Measurements from ENCODE around the gene TEX53. TPM values are rescaled to one million over a fixed set of nuclear protein-coding genes. Genes with fewer than 3 reads are reported as not detected.

Gene TEX53
- total and polyA plus RNA-seq, 2 of the 8 experiments (the other 6 are each of a cell fraction or from before 2014, with no cell fraction given) = not detected

DNA sequence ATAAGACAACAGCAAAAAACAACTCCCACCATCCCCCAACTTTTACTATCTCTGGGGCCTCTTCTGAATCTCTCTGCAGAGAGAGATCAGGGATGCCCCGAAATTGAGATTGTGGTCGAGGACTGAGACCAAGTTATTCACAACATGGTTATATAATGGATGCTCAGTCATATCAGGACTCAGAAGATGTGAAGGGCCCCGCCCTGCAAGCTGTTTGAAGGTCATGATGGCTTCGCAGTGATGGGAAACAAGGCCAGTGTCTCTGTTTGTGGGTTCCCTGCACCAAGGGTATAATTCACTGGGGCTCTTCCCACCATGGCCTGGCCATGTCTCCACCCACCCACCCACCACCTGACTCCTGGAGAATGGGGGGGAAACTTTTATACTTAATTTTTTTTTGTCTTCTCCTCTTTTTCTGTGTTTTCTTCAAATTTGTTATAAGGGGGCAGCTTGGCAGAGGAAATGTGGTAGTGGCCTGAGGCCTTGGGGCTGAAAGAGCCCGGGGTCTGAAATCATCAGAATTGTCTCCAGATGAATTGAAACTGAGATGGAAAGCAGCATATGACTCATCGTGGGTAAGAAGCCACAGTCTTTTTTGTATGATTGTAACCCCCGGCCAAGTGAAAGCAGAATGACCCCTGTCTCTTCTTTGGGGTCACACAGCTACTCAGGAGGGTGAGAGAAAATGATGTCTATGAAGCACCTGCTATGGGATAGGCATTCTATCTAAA is 39.4 kb upstream of the TEX53 start (continued):
- TF ChIP-seq, protein P1, sequence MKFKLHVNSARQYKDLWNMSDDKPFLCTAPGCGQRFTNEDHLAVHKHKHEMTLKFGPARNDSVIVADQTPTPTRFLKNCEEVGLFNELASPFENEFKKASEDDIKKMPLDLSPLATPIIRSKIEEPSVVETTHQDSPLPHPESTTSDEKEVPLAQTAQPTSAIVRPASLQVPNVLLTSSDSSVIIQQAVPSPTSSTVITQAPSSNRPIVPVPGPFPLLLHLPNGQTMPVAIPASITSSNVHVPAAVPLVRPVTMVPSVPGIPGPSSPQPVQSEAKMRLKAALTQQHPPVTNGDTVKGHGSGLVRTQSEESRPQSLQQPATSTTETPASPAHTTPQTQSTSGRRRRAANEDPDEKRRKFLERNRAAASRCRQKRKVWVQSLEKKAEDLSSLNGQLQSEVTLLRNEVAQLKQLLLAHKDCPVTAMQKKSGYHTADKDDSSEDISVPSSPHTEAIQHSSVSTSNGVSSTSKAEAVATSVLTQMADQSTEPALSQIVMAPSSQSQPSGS (IDR thresholded peaks at IDR 0.05; ENCODE audit: low read length) = no peak
- TF ChIP-seq HDAC2 (IDR thresholded peaks at IDR 0.05; ENCODE audit: borderline replicate concordance in 1 of 2, low read depth in 2 of 2, low read length in 2 of 2) = no peak

Measured in H1 (cell line).